Tibial nerve (tissue), 4 donors: ENCODE measurements around the gene ZNF639.

Experiments used
- EP300 ChIP-seq, 2 donors: sonication (generic); formaldehyde crosslinking; IDR thresholded peaks; one replicate each; pipeline ENCODE4 v1.6.1; 2017; ENCODE audit warnings: antibody characterized with exemption in 2 of 2, mild to moderate bottlenecking in 1 of 2
- TF ChIP-seq, protein P1 (sequence below), 5 experiments: fragments of 200-600 bp in 3 of 5; fragments of 450-650 bp in 2 of 5; sonication (generic) in 3 of 5; IDR thresholded peaks; one replicate each; pipeline ENCODE4 v1.5.1; 2016 to 2019; ENCODE audit warnings: antibody characterized with exemption in 5 of 5, mild to moderate bottlenecking in 3 of 5, moderate library complexity in 2 of 5

DNA sequence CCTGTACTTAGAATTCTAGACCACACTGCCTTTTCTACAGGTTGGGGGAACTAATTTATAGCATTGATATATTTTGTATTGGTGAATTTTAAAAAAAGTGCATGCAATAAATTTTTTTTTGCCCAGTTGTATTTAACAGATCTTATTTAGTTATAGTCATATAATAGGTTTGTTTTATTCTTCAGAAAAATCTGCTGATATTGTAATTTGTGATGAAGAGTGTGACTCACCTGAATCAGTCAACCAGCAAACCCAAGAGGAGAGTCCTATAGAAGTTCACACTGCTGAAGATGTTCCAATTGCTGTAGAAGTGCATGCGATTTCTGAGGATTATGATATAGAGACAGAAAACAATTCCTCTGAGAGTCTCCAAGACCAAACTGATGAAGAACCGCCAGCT is 10.3 kb downstream of the ZNF639 start:
- TF ChIP-seq, protein P1, sequence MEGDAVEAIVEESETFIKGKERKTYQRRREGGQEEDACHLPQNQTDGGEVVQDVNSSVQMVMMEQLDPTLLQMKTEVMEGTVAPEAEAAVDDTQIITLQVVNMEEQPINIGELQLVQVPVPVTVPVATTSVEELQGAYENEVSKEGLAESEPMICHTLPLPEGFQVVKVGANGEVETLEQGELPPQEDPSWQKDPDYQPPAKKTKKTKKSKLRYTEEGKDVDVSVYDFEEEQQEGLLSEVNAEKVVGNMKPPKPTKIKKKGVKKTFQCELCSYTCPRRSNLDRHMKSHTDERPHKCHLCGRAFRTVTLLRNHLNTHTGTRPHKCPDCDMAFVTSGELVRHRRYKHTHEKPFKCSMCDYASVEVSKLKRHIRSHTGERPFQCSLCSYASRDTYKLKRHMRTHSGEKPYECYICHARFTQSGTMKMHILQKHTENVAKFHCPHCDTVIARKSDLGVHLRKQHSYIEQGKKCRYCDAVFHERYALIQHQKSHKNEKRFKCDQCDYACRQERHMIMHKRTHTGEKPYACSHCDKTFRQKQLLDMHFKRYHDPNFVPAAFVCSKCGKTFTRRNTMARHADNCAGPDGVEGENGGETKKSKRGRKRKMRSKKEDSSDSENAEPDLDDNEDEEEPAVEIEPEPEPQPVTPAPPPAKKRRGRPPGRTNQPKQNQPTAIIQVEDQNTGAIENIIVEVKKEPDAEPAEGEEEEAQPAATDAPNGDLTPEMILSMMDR (IDR thresholded peaks at IDR 0.05), result no peak
- TF ChIP-seq EP300 (IDR thresholded peaks at IDR 0.05), result no peak
